ENCODE measurements around the gene MOV10. TPM values are rescaled to one million over a fixed set of nuclear protein-coding genes. Genes with fewer than 3 reads are reported as not detected.

The MOV10 gene
- total RNA-seq, 1 donor from 2014 or later, result 85.1 TPM

GRCh38 chr1:112629256-112629655 lies 45.2 kb upstream of the MOV10 start:
- H3K36me3 Mint-ChIP-seq (ENCODE audit: unreplicated experiment), result peaks cover 15% of the 10 kb centered on the region
- no peak for DNase-seq (ENCODE audit: extremely low spot score, unreplicated experiment)
- peaks cover 61% of the 10 kb centered on the region for H3K4me1 Mint-ChIP-seq (ENCODE audit: unreplicated experiment)
- H3K27me3 Mint-ChIP-seq (ENCODE audit: unreplicated experiment), result no peaks in the 10 kb centered on the region
- TF ChIP-seq CTCF (IDR thresholded peaks at IDR 0.05), result no peak
- no peak overlapping the region for H3K4me3 Mint-ChIP-seq (ENCODE audit: unreplicated experiment)
- H3K9me3 Mint-ChIP-seq (ENCODE audit: unreplicated experiment), result no peaks in the 10 kb centered on the region
- H3K27ac Mint-ChIP-seq (ENCODE audit: unreplicated experiment), result peak overlapping the region; percentile 36

GRCh38 chr1:112633628-112634027 lies 40.8 kb upstream of the MOV10 start:
- Mint-ChIP-seq H3K27ac (ENCODE audit: unreplicated experiment) (peak overlapping the region; percentile 63), H3K4me1 (ENCODE audit: unreplicated experiment) (peaks cover 66% of the 10 kb centered on the region), H3K27me3 (ENCODE audit: unreplicated experiment) (no peaks in the 10 kb centered on the region), H3K4me3 (ENCODE audit: unreplicated experiment) (peak overlapping the region; percentile 37), H3K9me3 (ENCODE audit: unreplicated experiment) (no peaks in the 10 kb centered on the region), H3K36me3 (ENCODE audit: unreplicated experiment) (peaks cover 4% of the 10 kb centered on the region)
- no peak for DNase-seq (ENCODE audit: extremely low spot score, unreplicated experiment)
- no peak for TF ChIP-seq CTCF (IDR thresholded peaks at IDR 0.05)

- Mint-ChIP-seq H3K27ac (ENCODE audit: unreplicated experiment) (peak overlapping the region; percentile 63), H3K4me1 (ENCODE audit: unreplicated experiment) (peaks cover 59% of the 10 kb centered on the region), H3K9me3 (ENCODE audit: unreplicated experiment) (no peaks in the 10 kb centered on the region), H3K27me3 (ENCODE audit: unreplicated experiment) (no peaks in the 10 kb centered on the region), H3K4me3 (ENCODE audit: unreplicated experiment) (no peak overlapping the region), H3K36me3 (ENCODE audit: unreplicated experiment) (no peaks in the 10 kb centered on the region)
- no peak for DNase-seq (ENCODE audit: extremely low spot score, unreplicated experiment)
- no peak for TF ChIP-seq CTCF (IDR thresholded peaks at IDR 0.05)
Measured at GRCh38 chr1:112634367-112634766, 40.1 kb upstream of the MOV10 start.

GRCh38 chr1:112636056-112636455 lies 38.4 kb upstream of the MOV10 start:
- no peak for DNase-seq (ENCODE audit: extremely low spot score, unreplicated experiment)
- H3K9me3 Mint-ChIP-seq (ENCODE audit: unreplicated experiment), result no peaks in the 10 kb centered on the region
- no peak overlapping the region for H3K4me3 Mint-ChIP-seq (ENCODE audit: unreplicated experiment)
- peaks cover 55% of the 10 kb centered on the region for H3K4me1 Mint-ChIP-seq (ENCODE audit: unreplicated experiment)
- TF ChIP-seq CTCF (IDR thresholded peaks at IDR 0.05), result no peak
- H3K27me3 Mint-ChIP-seq (ENCODE audit: unreplicated experiment), result no peaks in the 10 kb centered on the region
- peak overlapping the region; percentile 47 for H3K27ac Mint-ChIP-seq (ENCODE audit: unreplicated experiment)
- H3K36me3 Mint-ChIP-seq (ENCODE audit: unreplicated experiment), result no peaks in the 10 kb centered on the region

- Mint-ChIP-seq H3K9me3 (ENCODE audit: unreplicated experiment) (no peaks in the 10 kb centered on the region), H3K27me3 (ENCODE audit: unreplicated experiment) (no peaks in the 10 kb centered on the region), H3K4me3 (ENCODE audit: unreplicated experiment) (no peak overlapping the region), H3K36me3 (ENCODE audit: unreplicated experiment) (no peaks in the 10 kb centered on the region), H3K27ac (ENCODE audit: unreplicated experiment) (peak overlapping the region; percentile 87), H3K4me1 (ENCODE audit: unreplicated experiment) (peaks cover 53% of the 10 kb centered on the region)
- no peak for DNase-seq (ENCODE audit: extremely low spot score, unreplicated experiment)
- no peak for TF ChIP-seq CTCF (IDR thresholded peaks at IDR 0.05)
Measured at GRCh38 chr1:112636597-112637253, 37.7 kb upstream of the MOV10 start.

Data from osteocyte (in vitro differentiated cells).